Non-pigmented ciliary epithelial cell (primary cell): ENCODE measurements around the gene ZNF70.
A peak's percentile ranks its signal among the peaks of the same experiment; 100 is the strongest.

Experiments used
- DNase-seq: peaks from one replicate; pipeline ENCODE4 v3.0.0-alpha.2; 2010; ENCODE audit warnings: low read depth

ZNF70 gene

GRCh38 chr22:23750714-23751440 is at the start of gene ZNF70:
TSS of gene ZNF70 (minus strand) at chr22:23751112. CDS start at chr22:23745140, 5,972 bp downstream.
- no peak for DNase-seq

- DNase-seq, result no peak
Measured at GRCh38 chr22:23796461-23796860, 45.5 kb upstream of the ZNF70 start.

GRCh38 chr22:23793326-23793725 is 42.4 kb upstream of the ZNF70 start:
- no peak for DNase-seq

- DNase-seq, result no peak
Measured at GRCh38 chr22:23791738-23792645, 41.1 kb upstream of the ZNF70 start.

GRCh38 chr22:23790819-23791737 is 40.2 kb upstream of the ZNF70 start:
- no peak for DNase-seq

GRCh38 chr22:23789638-23790037 is 38.7 kb upstream of the ZNF70 start:
- no peak for DNase-seq

GRCh38 chr22:23789121-23789520 is 38.2 kb upstream of the ZNF70 start:
- DNase-seq, result no peak

- no peak for DNase-seq
Measured at GRCh38 chr22:23787910-23788309, 37.0 kb upstream of the ZNF70 start.

GRCh38 chr22:23787600-23787896 is 36.6 kb upstream of the ZNF70 start:
- no peak for DNase-seq

GRCh38 chr22:23786752-23787599 is 36.1 kb upstream of the ZNF70 start, which contains the start of gene SMARCB1:
TSS of gene SMARCB1 (plus strand) at chr22:23786966. CDS start at chr22:23787170, 204 bp downstream.
- DNase-seq, result peak; percentile 47

GRCh38 chr22:23786261-23786710 is 35.4 kb upstream of the ZNF70 start:
- DNase-seq, result no peak

GRCh38 chr22:23784215-23784732 is 33.4 kb upstream of the ZNF70 start:
- DNase-seq, result no peak

- no peak for DNase-seq
Measured at GRCh38 chr22:23783265-23784150, 32.6 kb upstream of the ZNF70 start.

- no peak for DNase-seq
Measured at GRCh38 chr22:23782703-23783102, 31.8 kb upstream of the ZNF70 start.

- no peak for DNase-seq
Measured at GRCh38 chr22:23782252-23782651, 31.3 kb upstream of the ZNF70 start.

GRCh38 chr22:23781511-23782183 is 30.7 kb upstream of the ZNF70 start:
- no peak for DNase-seq

GRCh38 chr22:23781065-23781464 is 30.2 kb upstream of the ZNF70 start:
- DNase-seq, result no peak

- no peak for DNase-seq
Measured at GRCh38 chr22:23780146-23780748, 29.3 kb upstream of the ZNF70 start.

- DNase-seq, result no peak
Measured at GRCh38 chr22:23779731-23780130, 28.8 kb upstream of the ZNF70 start.
